GM10847 (cell line): ENCODE data around the gene ANKS6.

Experiments used
- POLR2A ChIP-seq: IDR thresholded peaks from 2 replicates; pipeline ENCODE4 v1.6.1; 2011; ENCODE audit not compliant: insufficient read length; ENCODE audit errors: extremely low read depth

ANKS6 gene

GRCh38 chr9:98719055-98719454 lies 77.3 kb downstream of the ANKS6 start:
- TF ChIP-seq POLR2A, result no peak

DNA sequence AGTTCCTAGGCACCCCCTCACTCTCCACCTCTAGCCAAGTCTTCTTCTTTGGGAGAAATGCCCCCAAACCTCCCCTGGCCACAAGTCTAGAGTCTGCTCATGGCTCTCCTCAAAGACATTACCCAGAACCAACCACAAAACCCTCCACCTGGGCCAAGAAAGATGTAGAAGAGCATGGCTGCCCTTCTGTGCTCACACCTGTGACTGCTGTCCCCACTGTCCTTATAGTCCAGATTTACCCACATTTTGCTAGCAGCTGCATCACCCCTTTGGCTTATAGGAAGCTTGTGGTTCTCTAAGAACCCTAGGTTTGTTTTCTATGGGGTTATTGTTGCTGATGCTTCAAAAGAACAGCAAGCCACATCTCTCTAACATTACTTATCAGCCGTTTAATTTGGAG lies 81.5 kb downstream of the ANKS6 start:
- no peak for TF ChIP-seq POLR2A

DNA sequence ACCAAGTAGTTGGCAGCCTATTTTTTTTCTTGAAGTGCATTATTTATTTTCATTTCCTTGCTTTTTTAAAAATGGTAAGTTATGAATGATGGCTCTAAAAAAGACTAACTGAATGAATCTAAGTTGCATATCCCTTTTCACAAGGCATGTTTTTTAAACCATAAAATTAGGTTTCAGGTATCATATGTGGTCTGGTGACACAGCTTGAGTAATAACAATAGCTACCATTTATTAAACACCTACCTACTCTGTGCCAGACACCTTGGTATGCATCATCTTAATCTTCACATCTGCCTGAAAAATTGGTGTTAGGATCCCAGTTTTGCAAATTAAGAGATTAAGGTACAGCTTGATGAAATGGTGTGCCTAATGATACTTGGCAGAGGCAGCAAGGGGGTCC lies 83.4 kb downstream of the ANKS6 start:
- TF ChIP-seq POLR2A, result no peak

DNA sequence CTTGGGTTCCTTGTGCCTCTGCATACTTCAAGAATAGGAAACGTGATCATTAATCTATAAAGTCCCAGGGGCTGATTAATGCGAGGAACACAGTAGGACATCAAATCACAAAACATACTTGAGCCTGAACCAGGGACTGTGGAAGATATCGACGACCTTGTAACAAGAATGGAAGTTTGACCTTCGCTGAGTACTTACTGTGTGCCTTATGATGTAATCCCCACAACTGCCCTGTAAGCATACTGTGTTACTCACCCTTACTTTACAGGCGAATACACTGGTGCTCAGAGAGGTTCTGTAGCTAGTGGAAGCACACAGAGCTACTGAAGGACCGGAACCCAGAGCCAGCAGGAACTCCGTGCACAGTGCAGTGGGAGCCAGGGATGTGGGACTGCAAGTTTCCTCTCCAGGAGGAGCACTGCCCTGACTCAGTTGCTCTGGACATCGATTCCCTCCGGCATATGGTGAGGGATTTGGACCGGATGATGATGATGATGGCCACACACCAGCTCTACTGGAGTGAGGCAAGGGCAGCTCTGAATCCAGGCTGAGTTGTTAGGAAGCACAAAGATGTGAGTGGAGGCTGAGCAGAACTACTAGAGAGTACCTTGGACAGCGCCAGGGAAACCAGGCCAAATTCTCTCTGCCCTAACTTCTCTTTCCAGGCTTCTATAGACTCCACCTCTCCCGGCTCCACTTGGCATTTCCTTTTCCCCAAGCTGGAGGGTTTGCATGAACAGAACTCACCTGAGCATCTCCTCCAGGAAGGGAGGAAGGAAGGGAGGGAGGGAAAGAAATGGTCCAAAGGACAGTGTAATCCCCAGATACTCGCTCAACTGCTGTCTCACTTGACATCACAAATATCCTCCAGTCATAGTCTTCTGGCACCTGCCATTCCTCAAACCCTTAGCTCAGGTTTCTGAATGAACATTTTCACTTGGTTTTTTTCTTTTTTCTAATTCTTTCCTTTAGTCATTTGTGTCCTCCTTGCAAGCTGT lies 86.1 kb downstream of the ANKS6 start:
- no peak for TF ChIP-seq POLR2A

- no peak for TF ChIP-seq POLR2A
Measured at GRCh38 chr9:98708933-98709911, 87.1 kb downstream of the ANKS6 start, which contains the start of gene GABBR2. Gene GABBR2 (minus strand): TSS chr9:98708935. CDS start chr9:98708737, 198 bp downstream.

- no peak for TF ChIP-seq POLR2A
Measured at GRCh38 chr9:98708103-98708932, 88.0 kb downstream of the ANKS6 start.

DNA sequence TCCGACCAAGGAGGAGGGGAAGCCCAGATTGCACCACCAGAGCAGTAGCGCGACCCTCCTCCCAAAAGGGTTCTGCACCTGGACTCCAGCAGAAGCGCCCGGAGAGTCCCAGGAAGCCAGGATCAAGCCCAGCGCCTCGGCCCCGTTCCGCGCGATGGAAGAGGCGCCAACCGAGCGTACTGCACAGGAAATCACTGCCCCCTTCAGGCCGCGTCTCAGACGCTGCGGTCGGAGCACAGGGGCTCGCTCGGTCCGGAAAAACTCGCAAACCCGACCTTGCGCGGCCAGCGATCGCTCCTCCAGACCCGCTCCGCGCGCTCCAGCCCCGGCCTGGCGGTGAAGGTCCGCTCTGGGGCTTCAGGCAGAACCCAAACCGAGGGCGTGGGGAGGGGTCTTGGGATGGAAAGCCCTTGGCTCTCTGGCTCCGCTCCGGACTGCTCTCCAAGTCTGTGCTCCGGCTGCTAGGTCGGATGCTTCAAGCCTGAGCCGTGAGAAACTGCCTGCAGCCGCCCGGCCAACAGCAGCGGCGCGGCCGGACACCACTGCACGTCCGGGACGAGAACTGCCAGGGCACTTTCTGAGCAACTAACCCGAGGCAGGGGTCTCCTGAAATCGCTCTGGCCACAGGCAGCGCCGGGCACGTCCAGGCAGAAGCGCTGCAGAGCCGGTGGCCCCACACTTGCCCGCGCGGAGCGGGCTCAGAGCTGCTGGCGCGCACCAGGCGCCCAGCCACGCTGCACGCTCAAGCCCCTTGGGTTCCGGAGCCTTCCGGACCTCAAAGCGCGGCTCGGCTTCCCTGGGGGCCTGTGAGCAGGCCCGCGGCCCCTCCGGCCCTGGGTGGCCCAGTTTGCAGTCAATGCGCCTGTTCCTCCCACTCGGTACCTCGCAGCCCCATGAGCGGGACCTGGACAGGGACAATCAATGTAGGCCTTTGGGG lies 88.9 kb downstream of the ANKS6 start:
- no peak for TF ChIP-seq POLR2A

GRCh38 chr9:98706651-98707165 lies 89.6 kb downstream of the ANKS6 start:
- no peak for TF ChIP-seq POLR2A

DNA sequence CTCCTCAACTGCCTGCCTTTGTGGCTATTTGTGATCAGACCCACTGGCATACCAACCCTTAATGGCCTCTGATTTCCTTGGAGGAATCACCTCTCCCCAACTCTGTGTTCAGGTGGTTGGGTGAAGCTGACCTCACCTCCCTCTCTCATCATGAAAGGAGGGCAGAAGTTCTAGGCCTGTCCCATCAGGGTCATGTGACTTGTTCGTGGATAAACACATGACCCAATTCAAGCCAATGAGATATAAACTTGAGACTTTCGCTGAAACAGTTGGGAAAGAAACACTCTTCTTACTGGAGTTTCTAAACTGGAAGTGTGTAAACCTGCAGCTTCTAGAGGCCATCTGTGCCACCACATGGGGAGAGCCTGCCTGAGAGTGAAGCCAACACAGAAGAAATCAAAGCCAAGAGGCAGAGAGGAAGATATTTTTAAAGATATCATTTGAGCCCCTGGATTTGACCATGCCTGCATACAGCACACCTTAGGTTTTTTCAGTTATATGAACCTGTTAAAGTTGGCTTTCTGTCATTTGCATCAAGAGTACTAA lies 93.4 kb downstream of the ANKS6 start:
- no peak for TF ChIP-seq POLR2A

DNA sequence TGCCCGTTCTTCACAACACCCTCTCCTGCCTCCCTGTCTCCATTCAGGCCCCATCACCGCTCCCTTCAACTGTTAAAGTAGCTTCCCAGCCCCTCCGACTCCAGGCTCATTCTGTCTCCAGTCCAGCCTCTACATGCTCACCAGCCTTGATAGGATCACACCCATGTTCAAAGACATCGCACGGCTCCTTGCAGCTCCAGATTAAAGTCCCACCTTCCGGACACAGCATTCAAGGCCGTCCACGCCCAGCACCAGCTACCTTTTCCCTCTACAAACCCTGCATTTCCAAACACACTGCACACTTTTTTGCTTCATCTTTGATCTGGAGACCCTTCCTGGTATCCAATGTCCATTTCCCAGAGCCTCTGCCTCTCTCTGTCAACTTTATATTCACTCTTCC lies 94.0 kb downstream of the ANKS6 start:
- no peak for TF ChIP-seq POLR2A

GRCh38 chr9:98701576-98701975 lies 94.8 kb downstream of the ANKS6 start:
- TF ChIP-seq POLR2A, result no peak

DNA sequence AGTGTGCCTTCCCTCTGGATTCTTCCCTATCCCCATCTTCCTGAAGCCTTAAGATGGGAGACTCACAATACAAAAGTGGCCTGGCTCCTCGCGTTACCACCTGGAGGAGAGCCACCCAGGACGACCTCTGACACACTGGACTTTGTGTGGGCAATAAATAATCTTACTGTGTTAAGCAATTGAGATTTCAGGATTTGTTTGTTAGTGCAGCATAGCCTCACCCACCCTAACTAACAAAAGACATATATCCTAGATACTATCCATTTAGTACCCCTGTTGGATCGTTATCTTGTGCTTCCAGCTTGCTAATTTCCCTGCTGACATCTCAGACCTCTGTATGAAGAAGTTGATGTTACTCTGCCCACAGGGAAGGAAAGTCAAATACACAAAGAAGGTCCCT lies 95.6 kb downstream of the ANKS6 start:
- no peak for TF ChIP-seq POLR2A

DNA sequence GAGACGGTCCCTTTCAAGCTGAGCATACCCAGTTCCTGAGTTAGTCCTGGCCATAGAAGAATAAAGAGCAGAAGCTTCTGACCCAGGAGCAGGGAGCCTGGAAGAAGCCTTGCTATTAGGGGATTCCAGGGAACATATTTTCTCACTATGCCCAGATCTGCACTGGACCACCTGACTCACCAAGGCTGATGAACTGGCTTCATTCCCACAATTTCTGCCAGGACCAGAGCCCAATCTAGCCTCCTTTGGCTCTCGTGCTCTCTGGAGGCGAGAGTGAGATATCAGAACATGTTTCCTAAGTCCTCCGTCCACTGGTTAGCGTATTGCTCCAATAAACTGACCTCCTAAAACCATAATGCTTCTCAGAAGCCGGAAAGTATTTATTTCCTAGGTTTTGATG lies 97.5 kb downstream of the ANKS6 start:
- no peak for TF ChIP-seq POLR2A
